Measurements from ENCODE around the gene SRPK2. TPM values are rescaled to one million over a fixed set of nuclear protein-coding genes. Genes with fewer than 3 reads are reported as not detected.
A peak's percentile ranks its signal among the peaks of the same experiment; 100 is the strongest.

SRPK2 gene
- total and polyA plus RNA-seq, 5 donors, result 10.4 to 32.4 (median 31.3) TPM

DNA sequence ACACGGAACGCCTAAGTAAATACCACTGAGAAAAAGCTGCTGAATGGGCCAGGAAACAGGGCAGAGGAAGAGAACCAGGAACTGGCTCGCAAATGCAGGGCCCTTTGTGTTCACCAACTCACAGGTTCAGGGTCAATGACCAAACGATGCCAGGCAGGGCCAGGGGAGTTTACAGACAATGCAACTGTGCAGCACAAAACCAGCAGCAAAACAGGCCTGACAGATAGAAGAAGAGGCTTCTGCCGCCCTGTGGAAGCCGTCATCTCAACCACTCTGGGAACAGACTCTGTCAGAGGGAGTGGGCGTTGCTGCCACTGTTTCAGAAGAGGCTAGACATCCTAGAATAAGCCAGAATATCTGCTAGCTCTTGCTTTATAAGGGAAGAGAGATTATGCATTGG lies 256.8 kb downstream of the SRPK2 start:
- DNase-seq (no peak), ATAC-seq (no peak)
- no peak overlapping the region for H3K27ac ChIP-seq (ENCODE audit: low read length)
- WGBS, result 86% methylated on average over 7 of the region's 7 CpGs
- H3K27me3 ChIP-seq (ENCODE audit: control insufficient read depth, insufficient read depth), result no peaks in the 10 kb centered on the region
- H3K4me1 ChIP-seq (ENCODE audit: control insufficient read depth, insufficient read depth, low read length), result peaks cover 4% of the 10 kb centered on the region
- no peaks in the 10 kb centered on the region for H3K9me3 ChIP-seq (ENCODE audit: control insufficient read depth, low read length)
- intact Hi-C loops (cut with DNase I), result loop anchor here in 1 of 4 donors (10.0 kb wide), 1 partner anchor 203 kb away; no protein-coding TSS in a partner anchor
- H3K4me3 ChIP-seq (ENCODE audit: low read length), result no peak overlapping the region

DNA sequence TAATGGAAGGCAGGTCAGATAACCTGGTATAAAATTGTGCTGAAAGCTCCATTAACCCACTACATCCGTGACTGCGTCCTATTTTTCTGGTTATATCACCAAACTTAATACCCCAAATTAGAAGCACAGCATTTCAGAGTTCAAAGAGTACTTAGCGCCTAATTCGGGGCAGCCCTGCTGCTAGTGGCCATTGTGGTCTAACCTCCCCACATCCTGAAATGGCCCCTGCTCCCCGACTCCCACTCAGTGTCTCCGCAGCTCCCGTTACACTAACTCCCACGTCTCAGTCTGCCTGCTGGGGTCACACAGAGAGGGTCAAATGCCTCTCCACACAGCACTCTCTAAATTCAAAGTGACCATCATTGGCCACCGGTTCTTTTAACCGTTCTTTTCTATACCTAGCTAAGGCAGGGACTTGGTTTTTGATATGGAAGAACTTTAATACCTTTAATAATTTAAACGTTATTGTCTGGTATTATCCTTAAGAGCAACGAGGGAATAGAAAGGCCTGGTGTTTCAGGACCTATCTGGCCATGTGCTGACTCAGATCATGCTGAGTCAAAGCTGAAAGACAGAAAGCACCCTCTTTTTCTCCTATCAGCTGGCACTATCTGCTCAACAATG lies 257.6 kb downstream of the SRPK2 start:
- H3K4me3 ChIP-seq (ENCODE audit: low read length), result no peak overlapping the region
- ATAC-seq (no peak), DNase-seq (no peak)
- H3K27me3 ChIP-seq (ENCODE audit: control insufficient read depth, insufficient read depth), result no peaks in the 10 kb centered on the region
- H3K4me1 ChIP-seq (ENCODE audit: control insufficient read depth, insufficient read depth, low read length), result no peaks in the 10 kb centered on the region
- H3K9me3 ChIP-seq (ENCODE audit: control insufficient read depth, low read length), result no peaks in the 10 kb centered on the region
- H3K27ac ChIP-seq (ENCODE audit: low read length), result no peak overlapping the region
- intact Hi-C loops (cut with DNase I), result loop anchor here in 1 of 4 donors (10.0 kb wide), 1 partner anchor 204 kb away; no protein-coding TSS in a partner anchor
- 88% methylated on average over 12 of the region's 12 CpGs for WGBS

DNA sequence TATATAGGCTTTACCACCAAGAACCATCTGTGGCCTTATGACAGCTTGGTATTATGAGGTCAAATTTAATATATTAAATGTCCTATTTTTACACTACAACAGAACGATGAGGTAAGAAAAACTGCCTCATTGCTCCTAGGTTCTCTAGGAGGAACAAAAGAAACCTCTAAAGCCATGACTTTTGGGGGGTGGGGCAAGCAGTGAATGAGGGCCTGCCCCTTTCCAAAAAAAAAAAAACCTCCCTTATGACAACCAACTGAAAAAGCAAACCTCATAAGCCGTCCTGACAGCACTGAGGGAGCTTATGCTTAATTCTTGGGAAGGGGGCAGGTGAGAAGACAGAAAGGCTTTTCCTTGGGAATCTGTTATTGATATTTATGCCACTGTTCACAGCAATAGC lies 258.1 kb downstream of the SRPK2 start:
- intact Hi-C loops (cut with DNase I), result loop anchor here in 1 of 4 donors (10.0 kb wide), 1 partner anchor 204 kb away; no protein-coding TSS in a partner anchor
- Histone ChIP-seq H3K9me3 (ENCODE audit: control insufficient read depth, low read length) (no peaks in the 10 kb centered on the region), H3K27ac (ENCODE audit: low read length) (no peak overlapping the region), H3K27me3 (ENCODE audit: control insufficient read depth, insufficient read depth) (no peaks in the 10 kb centered on the region), H3K4me3 (ENCODE audit: low read length) (no peak overlapping the region), H3K4me1 (ENCODE audit: control insufficient read depth, insufficient read depth, low read length) (no peaks in the 10 kb centered on the region)
- no peak for DNase-seq
- no peak for ATAC-seq
- WGBS, result 85% methylated on average over 2 of the region's 2 CpGs

DNA sequence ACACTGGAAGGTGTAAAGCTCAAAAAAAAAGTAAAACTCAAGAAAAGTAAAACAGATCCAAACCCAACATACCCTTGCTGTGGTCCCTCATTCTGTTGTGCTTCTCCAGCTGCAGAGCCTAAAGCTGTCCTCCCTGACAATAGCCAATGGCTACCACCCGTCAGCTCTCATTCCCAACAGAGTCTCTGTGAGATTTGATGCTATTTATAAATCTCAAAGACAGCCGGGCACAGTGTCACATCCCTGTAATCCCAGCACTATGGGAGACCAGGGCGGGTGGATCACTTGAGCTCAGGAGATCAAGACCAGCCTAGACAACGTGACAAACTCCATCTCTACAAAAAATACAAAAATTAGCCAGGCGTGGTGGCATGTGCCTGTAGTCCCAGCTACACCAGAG lies 258.7 kb downstream of the SRPK2 start:
- no peak overlapping the region for H3K4me3 ChIP-seq (ENCODE audit: low read length)
- H3K9me3 ChIP-seq (ENCODE audit: control insufficient read depth, low read length), result no peaks in the 10 kb centered on the region
- H3K27ac ChIP-seq (ENCODE audit: low read length), result no peak overlapping the region
- no peaks in the 10 kb centered on the region for H3K4me1 ChIP-seq (ENCODE audit: control insufficient read depth, insufficient read depth, low read length)
- DNase-seq, result no peak
- 70% methylated on average over 5 of the region's 5 CpGs for WGBS
- intact Hi-C loops (cut with DNase I), result loop anchor here in 1 of 4 donors (10.0 kb wide), 1 partner anchor 205 kb away; no protein-coding TSS in a partner anchor
- no peaks in the 10 kb centered on the region for H3K27me3 ChIP-seq (ENCODE audit: control insufficient read depth, insufficient read depth)
- peak in 1 of 2 donors; percentile 44 for ATAC-seq

DNA sequence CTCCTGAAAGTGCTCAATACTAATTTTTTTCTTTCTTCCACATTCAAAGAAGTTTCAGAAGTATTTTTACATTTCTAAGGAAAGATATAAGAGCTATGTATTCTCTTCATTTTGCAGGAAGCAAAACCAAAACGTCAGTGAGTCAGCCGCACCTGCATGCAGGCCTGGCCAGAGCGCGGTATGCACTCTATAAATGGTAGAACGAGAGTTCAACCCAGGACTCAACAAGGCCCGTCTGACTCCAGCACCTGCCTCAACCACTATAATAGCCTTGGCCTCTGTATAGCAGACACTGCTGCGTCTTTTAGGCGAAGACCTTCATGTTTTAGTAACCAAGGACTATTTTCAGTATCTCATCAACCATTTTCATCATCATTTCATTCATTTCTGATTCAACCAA lies 261.5 kb downstream of the SRPK2 start:
- no peaks in the 10 kb centered on the region for H3K27me3 ChIP-seq (ENCODE audit: control insufficient read depth, insufficient read depth)
- intact Hi-C loops (cut with DNase I), result no loop called here
- WGBS, result 87% methylated on average over 8 of the region's 8 CpGs
- ATAC-seq (no peak), DNase-seq (peak in 1 of 3 donors; percentile 32)
- H3K27ac ChIP-seq (ENCODE audit: low read length), result no peak overlapping the region
- H3K4me1 ChIP-seq (ENCODE audit: control insufficient read depth, insufficient read depth, low read length), result no peaks in the 10 kb centered on the region
- no peak overlapping the region for H3K4me3 ChIP-seq (ENCODE audit: low read length)
- H3K9me3 ChIP-seq (ENCODE audit: control insufficient read depth, low read length), result no peaks in the 10 kb centered on the region

DNA sequence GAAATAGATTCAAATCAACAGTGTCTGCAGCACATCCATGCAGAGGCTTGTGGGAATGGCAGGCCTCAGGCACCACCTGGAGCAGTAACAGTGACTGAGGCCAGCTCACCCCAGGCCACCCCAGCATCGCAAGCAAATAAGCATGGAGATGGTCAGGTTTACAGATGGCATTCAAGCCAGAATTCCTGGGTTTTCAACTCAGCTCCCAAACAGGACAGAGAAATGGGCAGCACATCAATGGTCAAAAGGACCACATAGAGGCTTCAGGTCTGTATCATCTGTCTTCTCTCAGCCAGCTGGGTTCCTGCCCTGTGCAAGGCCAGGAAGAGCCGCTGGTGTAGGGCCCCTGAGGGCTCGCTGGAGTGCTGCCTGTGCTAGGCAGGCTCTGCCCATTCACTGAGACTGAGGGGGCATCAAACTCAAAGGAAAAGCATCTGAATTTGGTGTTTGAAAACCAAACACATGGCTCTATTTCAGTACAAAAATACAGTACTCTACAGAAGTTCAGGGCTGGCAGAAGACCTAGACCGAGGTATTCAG lies 262.2 kb downstream of the SRPK2 start:
- DNase-seq (no peak), ATAC-seq (no peak)
- Histone ChIP-seq H3K4me3 (ENCODE audit: low read length) (no peak overlapping the region), H3K4me1 (ENCODE audit: control insufficient read depth, insufficient read depth, low read length) (no peaks in the 10 kb centered on the region), H3K27me3 (ENCODE audit: control insufficient read depth, insufficient read depth) (no peaks in the 10 kb centered on the region), H3K9me3 (ENCODE audit: control insufficient read depth, low read length) (no peaks in the 10 kb centered on the region), H3K27ac (ENCODE audit: low read length) (no peak overlapping the region)
- WGBS, result 82% methylated on average over 4 of the region's 4 CpGs
- intact Hi-C loops (cut with DNase I), result no loop called here

DNA sequence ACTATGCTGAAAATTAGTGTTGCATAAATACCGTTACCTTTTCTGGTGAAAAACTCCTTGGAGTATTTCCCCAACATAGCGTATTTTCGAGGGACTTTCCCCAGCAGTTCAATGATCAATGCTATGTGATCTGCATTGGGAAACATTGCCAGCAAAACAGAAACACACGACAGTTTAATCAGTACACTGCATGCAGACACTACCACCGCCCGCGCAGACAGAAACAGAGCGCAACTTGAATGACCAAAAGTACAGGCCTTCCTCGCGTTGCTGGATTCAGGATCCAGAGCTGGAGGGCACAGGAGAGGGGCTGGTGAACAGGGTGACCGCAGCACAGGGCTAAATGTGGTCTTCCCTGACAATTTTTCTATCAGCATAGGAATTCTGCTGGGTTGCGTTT lies 263.0 kb downstream of the SRPK2 start:
- DNase-seq (no peak), ATAC-seq (no peak)
- Histone ChIP-seq H3K27ac (ENCODE audit: low read length) (no peak overlapping the region), H3K4me3 (ENCODE audit: low read length) (no peak overlapping the region), H3K4me1 (ENCODE audit: control insufficient read depth, insufficient read depth, low read length) (no peaks in the 10 kb centered on the region), H3K27me3 (ENCODE audit: control insufficient read depth, insufficient read depth) (no peaks in the 10 kb centered on the region), H3K9me3 (ENCODE audit: control insufficient read depth, low read length) (no peaks in the 10 kb centered on the region)
- WGBS, result 96% methylated on average over 12 of the region's 12 CpGs
- intact Hi-C loops (cut with DNase I), result no loop called here

DNA sequence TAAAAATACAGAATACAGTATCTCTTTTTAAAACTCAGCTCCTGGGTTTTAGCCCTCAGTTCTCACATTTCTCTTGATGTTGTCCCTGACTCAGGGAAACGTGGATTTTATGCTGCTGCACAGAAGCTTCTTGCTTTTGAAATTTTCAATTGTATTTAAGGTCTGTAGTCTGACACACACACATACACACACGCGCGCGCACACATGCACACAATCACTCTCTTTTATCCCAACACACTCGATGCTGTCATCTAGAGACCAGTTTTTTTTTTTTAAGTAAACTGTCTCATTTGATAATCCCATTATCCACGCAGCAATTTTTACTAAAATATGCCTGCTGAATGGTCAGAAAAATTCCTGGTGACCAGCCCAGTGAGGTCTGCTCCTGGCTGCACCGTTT lies 266.1 kb downstream of the SRPK2 start:
- Histone ChIP-seq H3K4me3 (ENCODE audit: low read length) (no peak overlapping the region), H3K27ac (ENCODE audit: low read length) (no peak overlapping the region)

DNA sequence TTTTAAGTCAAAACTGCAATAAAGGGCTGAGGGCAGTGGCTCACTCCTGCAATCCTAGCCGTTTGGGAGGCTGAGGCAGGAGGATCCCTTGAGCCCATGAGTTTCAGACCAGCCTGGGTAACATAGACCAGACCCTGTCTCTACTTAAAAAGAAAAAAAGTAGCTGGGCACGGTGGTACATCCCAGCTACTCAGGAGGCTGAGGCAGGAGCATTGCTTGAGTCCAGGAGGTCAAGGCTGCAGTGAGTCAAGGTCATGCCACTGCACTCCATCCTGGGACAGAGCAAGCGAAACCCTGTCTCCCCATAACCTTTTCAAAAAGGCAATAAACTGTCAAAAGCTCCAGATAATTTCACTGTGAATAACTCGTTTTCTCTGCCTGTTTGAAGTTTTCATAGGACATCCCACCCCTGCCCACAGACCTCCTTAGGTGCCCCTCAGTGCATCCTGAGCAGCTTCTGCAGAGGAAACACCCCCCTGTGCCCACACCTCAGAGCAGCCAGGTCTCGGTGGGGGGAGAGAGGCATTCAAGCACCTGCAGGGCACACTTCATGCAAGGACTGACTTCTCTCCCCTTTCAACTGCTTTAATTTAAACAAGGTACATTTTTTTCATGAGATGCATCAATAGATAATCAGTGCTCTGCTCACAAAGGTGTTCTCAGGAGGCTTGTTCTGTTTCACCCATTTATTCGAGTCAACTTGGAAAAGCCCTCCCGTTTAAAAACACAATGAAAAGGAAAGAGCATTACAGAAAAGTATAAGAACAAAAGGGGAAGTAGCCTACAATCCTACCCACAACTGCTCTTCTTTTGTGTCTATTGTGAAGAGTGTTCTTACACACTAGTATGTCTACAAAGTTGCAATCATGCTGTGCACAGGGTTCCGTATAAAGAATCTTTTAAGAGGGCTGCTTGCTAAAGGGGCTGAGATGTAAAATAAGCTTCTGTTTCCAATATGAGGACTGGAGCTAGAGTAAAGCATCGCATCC lies 269.8 kb downstream of the SRPK2 start:
- Histone ChIP-seq H3K4me3 (ENCODE audit: low read length) (no peak overlapping the region), H3K9me3 (ENCODE audit: control insufficient read depth, low read length) (no peaks in the 10 kb centered on the region), H3K4me1 (ENCODE audit: control insufficient read depth, insufficient read depth, low read length) (no peaks in the 10 kb centered on the region), H3K27ac (ENCODE audit: low read length) (no peak overlapping the region), H3K27me3 (ENCODE audit: control insufficient read depth, insufficient read depth) (no peaks in the 10 kb centered on the region)
- 81% methylated on average over 9 of the region's 9 CpGs for WGBS
- DNase-seq (peak in 1 of 3 donors; percentile 35), ATAC-seq (peak; percentile 26 to 43)
- intact Hi-C loops (cut with DNase I), result no loop called here

More for the DNA sequence above, 266.1 kb downstream of the SRPK2 start:
- intact Hi-C loops (cut with DNase I), result no loop called here
- 72% methylated on average over 8 of the region's 8 CpGs for WGBS
- Histone ChIP-seq H3K9me3 (ENCODE audit: control insufficient read depth, low read length) (no peaks in the 10 kb centered on the region), H3K4me1 (ENCODE audit: control insufficient read depth, insufficient read depth, low read length) (no peaks in the 10 kb centered on the region), H3K27me3 (ENCODE audit: control insufficient read depth, insufficient read depth) (no peaks in the 10 kb centered on the region)
- ATAC-seq (no peak), DNase-seq (peak in 1 of 3 donors; percentile 42)

DNA sequence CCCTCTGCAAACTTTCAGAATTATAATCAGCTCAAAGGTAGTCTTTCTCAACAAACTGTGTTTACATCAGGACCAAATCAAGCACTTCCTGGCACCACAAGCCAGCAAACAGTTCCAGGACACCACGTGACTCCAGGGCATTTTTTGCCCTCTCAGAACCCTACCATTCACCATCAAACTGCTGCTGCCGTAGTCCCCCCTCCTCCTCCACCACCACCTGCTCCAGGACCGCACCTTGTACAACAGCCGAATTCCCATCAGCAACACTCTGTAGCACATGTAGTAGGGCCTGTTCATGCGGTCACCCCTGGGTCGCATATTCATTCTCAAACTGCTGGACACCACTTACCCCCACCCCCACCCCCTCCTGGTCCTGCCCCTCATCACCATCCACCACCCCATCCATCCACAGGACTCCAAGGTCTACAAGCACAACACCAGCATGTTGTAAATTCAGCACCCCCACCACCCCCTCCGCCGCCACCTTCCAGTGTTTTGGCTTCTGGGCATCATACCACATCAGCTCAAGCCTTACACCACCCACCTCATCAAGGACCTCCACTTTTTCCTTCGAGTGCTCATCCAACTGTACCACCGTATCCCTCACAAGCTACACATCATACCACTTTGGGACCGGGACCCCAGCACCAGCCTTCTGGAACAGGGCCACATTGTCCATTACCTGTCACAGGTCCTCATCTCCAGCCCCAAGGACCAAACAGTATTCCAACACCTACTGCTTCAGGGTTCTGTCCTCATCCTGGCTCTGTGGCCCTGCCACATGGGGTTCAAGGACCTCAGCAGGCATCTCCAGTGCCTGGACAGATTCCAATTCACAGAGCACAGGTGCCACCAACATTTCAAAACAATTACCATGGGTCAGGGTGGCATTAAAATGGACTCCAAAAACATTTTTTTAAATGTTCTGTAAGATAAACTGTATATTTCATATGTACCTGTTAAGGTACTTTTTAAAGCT lies 276.0 kb downstream of the SRPK2 start:
- no peaks in the 10 kb centered on the region for H3K27me3 ChIP-seq (ENCODE audit: control insufficient read depth, insufficient read depth)
- no peak overlapping the region for H3K4me3 ChIP-seq (ENCODE audit: low read length)
- ATAC-seq, result peak; percentile 44 to 50
- WGBS, result 85% methylated on average over 11 of the region's 11 CpGs
- H3K27ac ChIP-seq (ENCODE audit: low read length), result no peak overlapping the region
- intact Hi-C loops (cut with DNase I), result no loop called here
- H3K9me3 ChIP-seq (ENCODE audit: control insufficient read depth, low read length), result no peaks in the 10 kb centered on the region
- DNase-seq, result no peak
- H3K4me1 ChIP-seq (ENCODE audit: control insufficient read depth, insufficient read depth, low read length), result no peaks in the 10 kb centered on the region
